ENCODE results near the gene PPP1R27.

PPP1R27 gene

GRCh38 chr17:81802856-81803643, 31.8 kb downstream of the PPP1R27 start:
- H3K4me1 ChIP-seq (ENCODE audit: control insufficient read depth, insufficient read depth, low read length): no peaks in the 10 kb centered on the region
- no peaks in the 10 kb centered on the region for H3K36me3 ChIP-seq (ENCODE audit: control insufficient read depth, insufficient read depth, low read length)
- no peaks in the 10 kb centered on the region for H3K9me3 ChIP-seq (ENCODE audit: control insufficient read depth, insufficient read depth, low read length)
- H3K9ac ChIP-seq (ENCODE audit: low read depth, low read length): no peak overlapping the region
- H3K27me3 ChIP-seq (ENCODE audit: control insufficient read depth, insufficient read depth, low read length): peaks cover 40% of the 10 kb centered on the region
- no peak overlapping the region for H3K4me3 ChIP-seq (ENCODE audit: low read depth, low read length)

GRCh38 chr17:81802048-81802758, 32.6 kb downstream of the PPP1R27 start:
- Histone ChIP-seq H3K9ac (ENCODE audit: low read depth, low read length) (no peak overlapping the region), H3K4me3 (ENCODE audit: low read depth, low read length) (no peak overlapping the region), H3K4me1 (ENCODE audit: control insufficient read depth, insufficient read depth, low read length) (no peaks in the 10 kb centered on the region), H3K9me3 (ENCODE audit: control insufficient read depth, insufficient read depth, low read length) (no peaks in the 10 kb centered on the region), H3K36me3 (ENCODE audit: control insufficient read depth, insufficient read depth, low read length) (no peaks in the 10 kb centered on the region), H3K27me3 (ENCODE audit: control insufficient read depth, insufficient read depth, low read length) (peaks cover 40% of the 10 kb centered on the region)

GRCh38 chr17:81801327-81801726, 33.5 kb downstream of the PPP1R27 start:
- Histone ChIP-seq H3K4me3 (ENCODE audit: low read depth, low read length) (no peak overlapping the region), H3K36me3 (ENCODE audit: control insufficient read depth, insufficient read depth, low read length) (no peaks in the 10 kb centered on the region), H3K4me1 (ENCODE audit: control insufficient read depth, insufficient read depth, low read length) (no peaks in the 10 kb centered on the region), H3K9ac (ENCODE audit: low read depth, low read length) (no peak overlapping the region), H3K27me3 (ENCODE audit: control insufficient read depth, insufficient read depth, low read length) (peaks cover 40% of the 10 kb centered on the region), H3K9me3 (ENCODE audit: control insufficient read depth, insufficient read depth, low read length) (no peaks in the 10 kb centered on the region)

GRCh38 chr17:81794509-81794908, 40.3 kb downstream of the PPP1R27 start:
- no peak overlapping the region for H3K9ac ChIP-seq (ENCODE audit: low read depth, low read length)
- no peaks in the 10 kb centered on the region for H3K36me3 ChIP-seq (ENCODE audit: control insufficient read depth, insufficient read depth, low read length)
- no peaks in the 10 kb centered on the region for H3K27me3 ChIP-seq (ENCODE audit: control insufficient read depth, insufficient read depth, low read length)
- no peaks in the 10 kb centered on the region for H3K9me3 ChIP-seq (ENCODE audit: control insufficient read depth, insufficient read depth, low read length)
- no peak overlapping the region for H3K4me3 ChIP-seq (ENCODE audit: low read depth, low read length)
- H3K4me1 ChIP-seq (ENCODE audit: control insufficient read depth, insufficient read depth, low read length): no peaks in the 10 kb centered on the region

- no peaks in the 10 kb centered on the region for H3K9me3 ChIP-seq (ENCODE audit: control insufficient read depth, insufficient read depth, low read length)
- no peaks in the 10 kb centered on the region for H3K27me3 ChIP-seq (ENCODE audit: control insufficient read depth, insufficient read depth, low read length)
- H3K9ac ChIP-seq (ENCODE audit: low read depth, low read length): no peak overlapping the region
- H3K36me3 ChIP-seq (ENCODE audit: control insufficient read depth, insufficient read depth, low read length): no peaks in the 10 kb centered on the region
- H3K4me3 ChIP-seq (ENCODE audit: low read depth, low read length): no peak overlapping the region
- H3K4me1 ChIP-seq (ENCODE audit: control insufficient read depth, insufficient read depth, low read length): no peaks in the 10 kb centered on the region
These were observed 40.8 kb downstream of the PPP1R27 start for GRCh38 chr17:81794074-81794476.

- no peak overlapping the region for H3K4me3 ChIP-seq (ENCODE audit: low read depth, low read length)
- H3K27me3 ChIP-seq (ENCODE audit: control insufficient read depth, insufficient read depth, low read length): no peaks in the 10 kb centered on the region
- no peak overlapping the region for H3K9ac ChIP-seq (ENCODE audit: low read depth, low read length)
- H3K9me3 ChIP-seq (ENCODE audit: control insufficient read depth, insufficient read depth, low read length): no peaks in the 10 kb centered on the region
- no peaks in the 10 kb centered on the region for H3K4me1 ChIP-seq (ENCODE audit: control insufficient read depth, insufficient read depth, low read length)
- H3K36me3 ChIP-seq (ENCODE audit: control insufficient read depth, insufficient read depth, low read length): no peaks in the 10 kb centered on the region
These were observed 41.9 kb downstream of the PPP1R27 start for GRCh38 chr17:81792675-81793615.

Measured in iPS-15b (cell line).